Dermis microvascular lymphatic vessel endothelial cell (primary cell): Measurements from ENCODE around the gene ADCY1. TPM values are rescaled to one million over a fixed set of nuclear protein-coding genes. Genes with fewer than 3 reads are reported as not detected.

ENCODE experiments used
- DNase-seq, 2 donors: peaks; one replicate each; pipeline versions ENCODE4 v3.0.0 to v3.0.0-alpha.2; 2010; ENCODE audit warnings: low read depth in 2 of 2
- total RNA-seq: library from RNA; depleted of rRNA; stranded (reverse); fragments of >200 nt; gene quantifications from 2 replicates; pipeline ENCODE4 v1.2.1, GENCODE V29; 2014

ADCY1 gene
- total RNA-seq, 1 donor from 2014 or later: 0.51 TPM

- no peak for DNase-seq
Measured at GRCh38 chr7:45689797-45690761, 115.9 kb downstream of the ADCY1 start.

DNA sequence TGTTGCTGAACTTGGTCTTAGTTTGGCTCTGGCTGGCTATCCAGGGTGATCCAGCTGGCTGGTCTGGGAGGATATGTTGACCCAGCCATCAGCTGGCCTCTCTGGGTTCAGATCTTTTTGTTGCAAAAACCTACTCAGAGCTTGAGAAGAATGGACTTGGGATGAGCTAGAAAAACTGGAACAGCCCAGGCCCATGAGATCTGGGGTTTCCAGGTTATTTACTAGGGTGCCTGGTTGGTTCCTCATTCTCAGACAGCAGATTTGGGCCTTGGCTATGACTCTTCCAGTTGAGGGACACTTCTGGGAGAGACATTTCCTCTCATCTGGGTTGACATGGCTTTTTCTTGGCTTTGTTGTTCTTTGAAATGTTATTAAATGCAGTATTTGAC is 116.6 kb downstream of the ADCY1 start:
- DNase-seq: no peak

DNA sequence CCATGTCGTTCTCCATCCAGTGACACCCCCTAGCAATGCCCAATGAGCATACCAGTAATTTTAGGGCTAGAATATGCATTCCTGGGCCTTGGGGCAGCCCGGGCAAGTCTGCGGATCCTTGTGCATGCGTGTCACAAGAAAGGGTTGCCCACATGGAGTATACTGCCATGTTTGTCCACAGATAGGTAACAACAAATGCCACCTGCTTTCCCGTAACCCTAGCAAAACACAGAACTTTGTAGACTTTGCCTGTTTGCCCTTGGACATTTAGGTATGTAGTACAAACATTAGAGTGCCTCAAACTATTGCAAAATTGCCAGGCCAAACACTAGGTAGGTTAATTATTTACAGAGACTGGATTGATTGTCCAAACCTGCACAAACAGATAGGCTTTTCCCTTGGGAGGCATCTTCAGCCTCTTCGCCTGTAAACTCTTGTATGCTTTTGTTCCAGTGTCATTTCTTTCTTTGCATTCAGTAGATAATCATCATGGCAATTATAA is 117.0 kb downstream of the ADCY1 start:
- no peak for DNase-seq

GRCh38 chr7:45692031-45692430 is 117.9 kb downstream of the ADCY1 start:
- DNase-seq: no peak

- DNase-seq: no peak
Measured at GRCh38 chr7:45695249-45695995, 121.3 kb downstream of the ADCY1 start.

GRCh38 chr7:45696476-45696875 is 122.3 kb downstream of the ADCY1 start:
- no peak for DNase-seq

DNA sequence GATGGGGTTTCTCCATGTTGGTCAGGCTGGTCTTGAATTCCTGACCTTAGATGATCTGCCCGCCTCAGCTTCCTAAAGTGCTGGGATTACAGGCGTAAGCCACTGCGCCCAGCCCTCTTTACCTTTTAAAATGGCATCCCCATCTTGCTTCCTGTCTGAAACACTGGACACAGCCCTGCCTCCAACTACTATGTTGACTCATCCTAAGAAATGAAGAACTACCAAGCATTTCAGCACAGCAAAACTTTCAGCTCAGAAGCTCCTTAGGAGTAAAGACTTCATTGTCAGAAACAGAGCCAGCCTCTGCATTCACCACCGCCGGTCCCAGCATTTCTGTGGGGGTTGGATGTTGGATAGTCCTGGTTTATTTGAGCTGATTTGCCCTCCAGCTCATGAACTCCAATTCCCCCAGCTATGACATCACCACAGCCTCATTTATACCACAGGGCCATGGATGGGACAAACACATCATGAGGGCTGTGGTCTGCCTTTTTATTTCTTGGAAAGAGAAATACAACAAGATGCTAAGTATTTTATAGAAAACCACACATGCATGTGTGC is 123.5 kb downstream of the ADCY1 start:
- DNase-seq: no peak

DNA sequence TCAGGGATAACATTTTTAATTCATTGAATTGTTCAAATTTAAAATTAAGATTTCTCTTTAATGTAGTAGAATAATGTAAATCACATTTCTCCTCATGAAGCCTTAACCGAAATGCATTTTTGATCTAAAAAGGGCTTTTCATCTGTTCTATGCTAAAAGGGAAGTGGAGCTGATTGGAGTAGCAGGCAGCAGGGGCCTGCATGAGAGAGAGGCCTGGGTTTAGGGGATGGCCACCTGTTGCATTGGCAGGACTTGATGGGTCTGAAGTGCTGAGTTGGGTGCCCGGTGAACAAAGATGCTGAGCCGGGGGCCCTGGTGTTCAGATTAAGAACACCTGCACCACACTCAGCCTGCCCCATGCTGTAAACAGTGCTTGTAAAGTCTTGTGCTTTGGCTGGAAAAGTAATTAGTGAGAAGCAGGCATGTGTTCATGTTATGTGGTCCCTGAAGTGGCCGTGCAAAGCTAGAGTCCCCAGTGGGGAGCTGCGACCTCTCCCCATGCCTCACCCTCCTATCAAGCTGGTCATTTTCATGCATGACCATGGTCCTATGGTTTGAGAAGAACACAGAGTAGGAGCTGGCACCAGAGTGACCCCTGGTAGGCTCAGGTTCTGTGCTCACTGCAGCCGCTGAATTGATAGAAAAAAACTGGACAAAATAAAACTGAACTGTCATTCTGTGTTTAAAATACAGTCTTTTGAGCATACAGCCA is 124.3 kb downstream of the ADCY1 start:
- DNase-seq: no peak

DNA sequence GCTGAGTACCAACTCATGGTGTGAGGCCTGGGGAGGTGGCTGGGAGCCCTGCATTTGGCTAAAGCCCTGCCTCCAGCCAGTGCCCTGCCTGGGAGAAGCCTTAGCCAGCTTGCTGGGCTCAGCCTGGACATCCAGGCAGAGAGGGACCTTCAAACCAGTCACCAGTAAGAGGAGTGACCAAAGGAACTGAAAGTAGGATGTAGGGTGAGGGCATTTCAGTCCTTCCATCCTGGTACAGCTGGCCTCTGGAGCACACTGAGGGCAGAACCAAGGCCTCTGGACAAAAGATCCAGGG is 124.8 kb downstream of the ADCY1 start:
- no peak for DNase-seq

GRCh38 chr7:45699726-45700390 is 125.7 kb downstream of the ADCY1 start:
- DNase-seq: no peak

- no peak for DNase-seq
Measured at GRCh38 chr7:45700556-45700955, 126.4 kb downstream of the ADCY1 start.

DNA sequence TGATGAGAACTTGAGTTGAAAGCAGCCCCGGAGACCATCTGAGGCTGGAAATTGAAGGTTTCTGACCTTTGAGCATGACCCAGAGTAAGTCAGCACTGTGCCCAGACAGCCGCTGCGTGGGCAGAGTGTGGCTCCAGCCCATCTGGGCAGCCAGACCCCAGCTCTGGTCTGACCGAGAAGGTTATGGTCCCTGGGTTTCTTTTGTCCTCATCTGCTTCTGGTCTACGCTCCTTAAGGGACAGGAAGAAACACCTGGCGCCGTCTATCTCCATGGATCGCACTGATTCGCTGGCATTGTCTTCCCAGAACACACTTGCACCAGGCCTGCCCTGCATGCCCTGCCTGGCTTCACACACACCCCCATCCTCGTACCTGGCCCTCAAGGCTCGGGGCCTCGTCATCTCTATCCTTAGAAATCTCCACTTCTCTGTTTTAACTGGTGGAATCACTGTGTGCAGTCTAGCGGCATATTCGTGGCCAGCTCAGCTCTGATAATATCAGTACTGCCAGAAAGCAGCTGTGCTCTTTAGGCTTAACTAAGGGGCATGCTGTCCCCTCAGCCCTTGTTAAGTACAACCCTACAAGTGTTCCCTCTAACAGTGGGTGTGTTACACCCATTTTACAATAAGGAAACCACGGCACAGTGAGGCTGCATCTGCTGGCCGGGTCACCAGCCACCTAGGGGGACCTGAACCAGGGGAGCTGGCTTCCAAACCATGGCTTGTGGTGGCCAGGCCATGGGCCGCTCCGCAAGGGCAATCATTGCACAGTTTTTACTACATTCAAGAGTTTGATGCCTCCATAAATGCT is 127.7 kb downstream of the ADCY1 start:
- no peak for DNase-seq

DNA sequence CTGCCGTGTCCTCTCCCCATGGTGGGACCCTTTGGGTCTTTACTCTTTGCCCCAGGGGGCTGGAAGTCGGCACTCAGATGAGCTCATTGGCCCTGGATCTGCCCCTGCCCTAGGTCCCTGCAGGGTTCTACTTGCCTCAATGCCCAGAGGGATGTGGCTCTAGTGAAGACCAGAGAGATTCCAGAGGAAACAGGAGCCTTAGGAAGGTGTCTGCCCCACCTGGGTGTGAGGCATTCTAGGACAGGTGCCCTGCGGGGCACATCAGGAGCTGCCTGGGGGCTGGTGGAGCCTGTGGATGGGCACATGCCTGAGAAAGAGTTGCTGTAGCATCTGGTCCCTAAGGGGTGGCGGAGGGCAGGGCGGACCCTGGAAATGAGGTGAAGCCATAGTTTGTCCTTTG is 128.6 kb downstream of the ADCY1 start:
- DNase-seq: no peak

- DNase-seq: no peak
Measured at GRCh38 chr7:45703373-45703821, 129.2 kb downstream of the ADCY1 start.

- DNase-seq: no peak
Measured at GRCh38 chr7:45703911-45704682, 129.9 kb downstream of the ADCY1 start.

- no peak for DNase-seq
Measured at GRCh38 chr7:45704683-45705016, 130.5 kb downstream of the ADCY1 start.

- DNase-seq: no peak
Measured at GRCh38 chr7:45708046-45708950, 134.1 kb downstream of the ADCY1 start.
